Activated naive CD8-positive, alpha-beta T cell treated with anti-CD3 and anti-CD28 coated beads, Interleukin-2, amount 50 U/mL, for 16 hours (primary cell): ENCODE measurements around the gene AFAP1L2.
"Not testable (repeated sequence)": the region's sequence is repeated elsewhere in the genome, so short reads cannot be mapped to it uniquely, and the experiment has no call there.

ENCODE experiments used
- DNase-seq: peaks from one replicate; pipeline ENCODE4 v3.0.0-alpha.2; 2020; ENCODE audit warnings: low read depth, low spot score

Gene AFAP1L2

GRCh38 chr10:114337510-114338462 lies 66.5 kb downstream of the AFAP1L2 start:
- DNase-seq, result no peak

DNA sequence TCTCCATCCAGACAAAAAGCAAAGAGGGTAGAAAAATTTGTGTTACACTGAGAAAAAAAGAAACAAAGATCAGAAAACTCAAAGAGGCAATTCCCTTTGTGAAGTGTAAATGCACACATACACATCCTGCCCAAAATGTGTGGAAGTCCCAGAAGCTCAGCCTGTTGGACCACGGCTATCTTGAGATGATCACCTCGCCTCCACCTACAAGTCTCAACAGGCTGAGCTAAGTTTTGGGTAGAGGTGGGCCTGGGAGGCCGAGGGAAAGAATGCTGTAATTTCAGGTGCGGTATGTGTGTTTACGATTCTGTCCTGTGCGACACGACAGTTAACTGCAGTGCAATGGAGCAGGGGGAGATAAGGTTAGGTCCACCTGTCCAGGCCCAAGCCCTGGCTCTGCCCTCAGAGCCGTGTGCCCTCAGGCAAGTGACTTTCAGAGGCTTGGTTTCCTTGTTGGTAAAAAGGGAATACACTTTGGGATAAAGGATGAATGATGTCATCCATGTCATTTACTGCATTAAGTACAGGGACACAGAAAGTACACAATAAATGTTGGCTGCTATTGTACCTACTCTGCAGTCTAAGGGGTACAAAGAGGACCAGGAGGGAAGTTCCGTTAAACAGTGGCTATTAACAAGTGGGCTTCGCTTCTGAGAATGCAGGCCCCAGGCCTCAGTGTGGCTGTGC lies 67.3 kb downstream of the AFAP1L2 start:
- DNase-seq, result no peak

DNA sequence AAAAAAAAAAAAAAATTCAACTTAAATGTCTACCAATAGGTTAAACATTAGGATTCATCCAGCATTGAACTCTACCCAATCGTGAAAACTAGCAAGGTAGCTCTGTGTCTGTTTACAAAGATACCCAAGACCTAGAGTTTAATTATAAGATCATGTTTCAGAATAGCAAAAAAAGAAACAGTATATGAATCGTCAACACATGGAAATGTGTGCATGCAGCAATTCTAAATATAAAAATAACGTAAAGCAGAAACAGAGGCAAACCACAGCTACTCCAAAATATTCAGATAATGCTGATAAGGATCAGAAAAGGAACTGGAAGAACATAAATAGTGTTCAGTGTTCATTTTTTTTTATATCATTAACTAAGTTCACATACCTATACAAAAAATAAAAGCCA lies 68.7 kb downstream of the AFAP1L2 start:
- no peak for DNase-seq

DNA sequence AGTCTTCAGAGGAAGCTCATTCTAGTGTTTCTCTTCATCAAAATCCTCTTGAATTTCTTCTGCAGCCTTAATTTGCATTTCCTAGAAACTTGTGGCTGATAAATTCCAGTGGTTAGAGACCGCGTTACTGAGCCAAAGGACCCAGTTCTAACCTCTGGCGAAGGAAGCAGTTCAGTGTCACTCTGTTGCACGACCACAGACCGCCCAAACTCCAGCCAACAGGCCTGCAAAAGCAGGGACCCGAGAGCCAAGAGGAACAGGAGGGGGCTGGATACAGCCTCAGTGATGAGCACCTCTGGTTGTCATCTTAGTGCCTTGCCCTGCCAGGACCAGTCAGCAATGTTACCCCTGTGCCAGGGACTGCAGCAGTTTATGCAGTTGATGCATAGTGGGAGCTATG lies 70.0 kb downstream of the AFAP1L2 start:
- DNase-seq, result no peak

DNA sequence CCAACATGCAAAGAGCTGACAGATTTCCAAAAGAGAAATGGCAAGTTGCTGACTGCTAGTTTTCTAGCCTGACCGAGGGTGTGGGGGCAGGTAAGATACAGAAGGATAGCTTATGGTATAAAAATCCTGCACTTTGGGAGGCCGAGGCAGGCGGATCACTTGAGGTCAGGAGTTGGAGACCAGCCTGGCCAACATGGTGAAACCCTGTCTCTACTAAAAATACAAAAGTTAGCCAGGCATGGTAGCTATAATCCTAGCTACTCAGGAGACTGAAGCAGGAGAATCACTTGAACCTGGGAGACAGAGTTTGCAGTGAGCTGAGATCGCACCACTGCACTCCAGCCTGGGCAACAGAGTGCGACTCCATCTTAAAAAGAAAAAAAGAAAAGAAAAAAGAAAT lies 70.9 kb downstream of the AFAP1L2 start:
- DNase-seq, result not testable (repeated sequence)

DNA sequence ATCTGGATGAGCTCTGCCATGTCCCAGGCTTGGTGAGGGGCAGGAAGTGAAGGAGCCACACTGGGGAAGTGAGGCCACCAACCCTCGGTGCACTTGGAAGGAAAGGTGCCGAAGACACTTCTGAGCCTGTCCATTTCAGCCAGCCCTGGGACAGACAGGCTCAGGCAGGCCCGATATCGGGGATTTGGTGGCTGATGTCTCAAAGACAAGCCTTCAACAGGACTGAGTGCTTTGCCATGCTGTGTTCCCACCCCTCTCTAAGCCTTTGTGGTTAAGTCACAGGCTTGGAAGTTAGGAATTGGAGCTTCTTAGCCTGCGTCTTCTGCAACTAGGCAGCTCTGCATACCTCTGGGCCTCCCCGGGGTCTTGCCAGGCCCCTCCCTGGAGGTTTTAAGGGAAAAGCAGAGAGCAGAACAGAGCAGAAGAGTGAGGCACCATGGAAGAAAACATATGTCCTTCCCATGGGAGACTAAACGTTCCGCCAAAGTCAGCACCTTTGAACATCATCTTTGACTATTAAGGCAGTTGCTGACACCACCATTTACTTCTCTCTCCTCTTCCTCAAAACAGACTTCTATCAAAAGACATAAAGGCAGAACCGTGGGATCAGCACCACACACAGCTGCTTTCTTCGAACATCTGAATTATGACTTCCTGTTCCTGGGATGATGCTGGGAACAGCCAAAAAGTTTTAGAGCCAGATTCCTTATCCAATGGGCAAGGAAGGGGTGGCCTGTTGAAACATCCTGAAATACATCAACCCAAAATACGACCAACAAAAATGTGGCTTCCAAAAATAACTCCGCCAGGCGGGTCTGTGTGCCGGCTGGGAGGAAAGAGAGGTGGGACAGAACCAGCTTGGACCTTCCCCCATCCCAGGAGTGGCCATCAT lies 71.8 kb downstream of the AFAP1L2 start:
- no peak for DNase-seq

DNA sequence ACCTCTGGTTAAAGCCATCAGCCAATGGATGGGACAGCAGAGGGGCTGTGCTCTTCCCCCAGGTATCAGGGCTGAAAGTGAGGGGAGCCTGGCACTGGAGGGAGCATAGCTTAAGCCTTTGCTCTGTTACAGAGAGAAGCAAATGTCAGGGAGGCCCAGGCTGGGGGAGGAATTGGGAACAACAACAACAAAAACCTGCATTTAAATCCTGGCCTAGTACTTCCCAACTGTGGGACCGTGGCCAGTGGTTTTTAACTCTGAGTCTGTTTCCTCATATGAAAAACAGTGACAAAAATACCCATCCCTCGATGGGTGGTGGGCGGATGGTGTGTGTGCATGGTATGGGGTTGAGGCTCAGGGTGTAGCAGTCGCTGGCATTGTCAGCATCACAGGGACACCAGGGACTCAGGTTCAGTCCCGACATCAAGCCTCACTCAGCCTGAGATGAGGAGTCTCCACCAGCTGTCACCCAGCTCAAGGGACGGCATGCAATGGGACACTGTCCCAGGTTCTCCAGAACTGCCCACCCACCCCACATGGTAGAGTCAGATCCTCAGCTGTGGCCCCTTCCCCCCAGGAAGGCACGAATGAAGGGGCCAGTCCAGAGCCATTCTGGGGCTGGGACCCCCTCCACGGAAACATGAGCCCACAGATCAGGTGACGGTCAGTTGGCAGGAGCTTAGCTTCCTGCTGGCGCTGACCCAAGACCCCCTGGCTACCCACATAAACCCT lies 74.5 kb downstream of the AFAP1L2 start:
- DNase-seq, result no peak

- DNase-seq, result no peak
Observed at GRCh38 chr10:114328874-114329273, 75.4 kb downstream of the AFAP1L2 start.

DNA sequence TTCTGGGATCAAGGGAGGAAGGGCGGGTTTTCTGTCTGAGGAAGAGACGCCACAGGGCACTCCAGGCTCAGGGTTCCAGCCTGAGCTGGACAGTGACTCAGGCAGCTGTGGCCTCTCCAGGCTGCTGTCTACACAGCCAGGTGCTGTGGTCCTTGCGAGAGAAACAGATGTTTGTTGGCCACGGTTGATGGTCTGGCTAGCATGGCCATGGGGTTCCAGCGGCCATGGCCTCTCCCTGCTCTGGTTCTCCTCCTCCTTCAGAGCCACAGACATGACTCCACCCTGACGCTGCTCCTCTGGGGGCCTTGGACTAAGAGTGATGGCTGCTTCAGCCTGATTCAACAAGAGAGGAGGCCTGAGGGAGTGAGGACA lies 75.9 kb downstream of the AFAP1L2 start:
- DNase-seq, result no peak

DNA sequence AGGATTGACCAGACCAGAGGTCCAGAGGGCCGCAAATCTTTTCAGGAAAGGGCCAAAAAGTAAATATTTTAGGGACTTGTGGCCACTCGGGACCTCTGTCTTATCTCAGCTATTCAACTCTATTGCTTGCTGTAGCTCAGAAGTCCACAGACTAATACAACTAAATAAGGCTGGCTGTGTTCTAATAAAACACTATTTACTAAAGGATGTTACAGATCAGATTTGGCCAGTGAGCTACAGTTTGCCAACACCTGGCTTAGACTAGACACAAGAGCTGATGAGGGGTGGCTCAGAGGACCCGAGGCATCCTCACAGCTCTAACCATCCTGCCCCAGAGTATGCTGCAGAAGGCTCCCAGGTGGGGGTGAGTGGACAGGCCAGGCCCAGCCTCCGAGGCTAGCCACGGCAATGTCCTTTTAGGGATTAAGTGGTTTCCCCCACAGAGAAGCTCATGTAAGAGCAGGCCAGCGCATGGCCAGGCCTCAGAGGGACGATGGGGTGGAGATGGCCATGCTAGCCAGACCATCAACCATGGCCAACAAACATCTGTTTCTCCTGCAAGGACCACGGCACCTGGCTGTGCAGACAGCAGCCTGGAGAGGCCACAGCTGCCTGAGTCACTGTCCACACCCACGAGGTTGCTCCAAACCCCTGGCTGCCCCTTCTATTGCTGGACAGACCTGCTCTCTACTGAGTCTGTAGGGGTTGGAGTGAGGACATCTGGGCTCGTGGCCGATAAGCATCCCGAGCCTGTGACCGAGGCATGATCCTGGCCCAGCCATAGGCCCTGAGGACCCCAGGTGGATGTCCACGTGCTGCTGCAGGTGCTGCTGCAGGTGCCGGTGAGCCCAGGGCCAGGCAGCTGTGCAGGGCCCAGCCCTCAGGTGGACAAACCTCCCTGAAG lies 76.5 kb downstream of the AFAP1L2 start:
- no peak for DNase-seq

DNA sequence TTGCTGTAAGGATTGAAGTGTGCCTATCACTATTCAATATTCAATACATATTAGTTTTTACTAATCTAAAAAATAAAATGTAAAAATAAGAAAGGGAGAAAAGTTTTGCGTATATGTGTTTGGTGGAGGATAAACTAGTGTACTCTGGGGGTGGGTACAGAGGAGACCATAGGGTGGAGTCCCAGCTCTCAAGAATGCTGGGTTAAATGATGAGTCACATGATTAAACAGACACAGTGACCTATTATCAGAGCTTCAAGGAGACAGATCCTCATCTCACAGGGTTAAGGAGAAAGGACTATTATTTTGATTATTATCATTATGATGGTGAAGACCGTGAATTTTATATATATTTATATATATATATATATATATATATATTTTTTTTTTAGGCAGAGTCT lies 77.5 kb downstream of the AFAP1L2 start:
- DNase-seq, result no peak

GRCh38 chr10:114323023-114323422 lies 81.3 kb downstream of the AFAP1L2 start:
- no peak for DNase-seq

DNA sequence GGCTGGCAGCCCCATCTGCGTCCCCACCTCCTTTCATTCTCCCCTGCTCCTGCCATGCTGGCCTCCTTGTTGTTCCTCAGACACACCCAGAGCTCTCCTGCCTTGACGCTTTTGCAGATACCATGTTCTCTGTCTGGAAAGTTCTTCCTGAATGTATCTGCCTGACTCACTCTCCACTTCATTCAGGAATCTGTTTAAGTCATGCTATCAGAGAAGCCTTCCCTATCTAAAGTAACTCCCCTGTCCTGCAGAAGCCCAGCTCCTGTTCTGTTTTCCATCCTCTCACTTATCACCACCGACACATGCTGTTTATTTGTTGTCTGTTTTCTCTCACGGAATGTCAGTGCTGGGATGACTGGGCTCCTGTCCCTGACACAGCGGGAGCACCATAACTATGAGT lies 82.0 kb downstream of the AFAP1L2 start:
- DNase-seq, result no peak

- DNase-seq, result no peak
Observed at GRCh38 chr10:114320249-114321116, 83.8 kb downstream of the AFAP1L2 start.

DNA sequence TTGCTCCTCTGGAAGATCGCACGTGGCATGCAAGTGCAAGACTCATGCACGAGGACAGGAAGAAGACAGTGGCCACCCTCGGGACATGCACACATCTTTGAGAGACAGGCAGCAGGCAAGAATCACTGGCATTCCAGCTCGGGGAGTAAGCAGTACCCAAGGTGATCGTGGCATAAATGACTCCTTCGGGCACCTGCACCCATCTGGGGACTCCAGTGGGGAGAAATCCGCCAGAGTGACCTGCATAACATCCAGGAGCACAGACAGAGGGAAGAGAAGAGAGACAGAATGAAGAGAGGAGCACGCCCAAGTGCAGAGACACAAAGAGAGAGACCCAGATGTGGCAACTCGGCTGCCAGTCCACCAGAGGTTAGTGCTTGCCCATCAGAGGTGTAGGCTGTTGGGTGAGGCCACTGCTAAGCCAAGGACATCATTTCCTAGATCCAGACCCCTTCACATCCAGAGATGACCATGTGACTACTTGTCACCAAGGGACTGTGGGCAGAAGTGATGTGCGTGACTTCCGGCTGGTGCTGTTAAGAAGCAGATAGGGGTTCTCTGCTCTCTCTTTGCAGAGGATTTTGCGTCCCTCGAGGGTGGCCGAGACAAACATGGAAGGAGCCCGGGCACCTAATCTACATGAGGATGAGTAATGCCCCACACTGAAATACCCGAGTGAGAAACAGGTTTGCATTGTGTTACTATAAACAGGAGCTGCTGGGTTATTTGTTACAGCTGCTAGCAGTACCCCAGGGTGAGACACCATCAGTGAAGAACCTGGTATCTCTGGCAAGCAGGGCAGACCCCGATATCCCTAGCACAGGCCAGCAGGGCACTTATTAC lies 84.7 kb downstream of the AFAP1L2 start:
- no peak for DNase-seq

DNA sequence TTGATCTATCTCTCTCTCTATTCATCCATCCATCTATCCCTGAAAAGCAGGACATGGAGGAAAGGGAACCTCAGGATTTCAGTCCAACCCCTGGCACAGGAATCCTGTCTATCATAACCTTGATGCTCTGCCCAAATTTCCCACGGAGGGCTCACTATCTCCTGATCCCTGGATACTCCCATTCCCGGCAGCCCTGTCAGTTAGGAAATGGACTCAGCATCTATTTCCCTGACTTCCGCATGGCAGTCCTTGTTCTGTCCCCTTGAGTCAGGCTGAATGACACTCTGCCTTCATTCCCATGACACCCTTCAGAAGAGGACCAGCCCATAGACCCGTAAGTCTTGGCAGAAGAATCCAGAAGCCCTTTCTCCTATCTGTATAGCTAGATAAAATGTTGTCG lies 87.6 kb downstream of the AFAP1L2 start:
- DNase-seq, result no peak

GRCh38 chr10:114315566-114316420 lies 88.5 kb downstream of the AFAP1L2 start:
- no peak for DNase-seq
